Measurements from ENCODE around the gene GATA5. TPM values are rescaled to one million over a fixed set of nuclear protein-coding genes. Genes with fewer than 3 reads are reported as not detected.

Gene GATA5
- total and polyA plus RNA-seq, 9 donors, result 0.08 to 5.5 (median 0.92) TPM; not detected in 2

GRCh38 chr20:62448038-62448437 is 27.8 kb downstream of the GATA5 start:
- no peaks in the 10 kb centered on the region for H3K4me1 ChIP-seq (ENCODE audit: insufficient read depth)
- no peak overlapping the region for H3K27ac ChIP-seq
- H3K4me3 ChIP-seq, result no peak overlapping the region
- 72 to 75% (median 74%) methylated on average over 10 of the region's 10 CpGs for WGBS, 3 donors
- DNase-seq, result no peak
- no peak for TF ChIP-seq POLR2A (IDR thresholded peaks at IDR 0.05)
- TF ChIP-seq CTCF (IDR thresholded peaks at IDR 0.05), result no peak
- no peak for TF ChIP-seq EP300 (IDR thresholded peaks at IDR 0.05)
- H3K36me3 ChIP-seq, result no peaks in the 10 kb centered on the region
- no peaks in the 10 kb centered on the region for H3K9me3 ChIP-seq
- intact Hi-C loops (cut with DNase I), result no loop called here
- no peaks in the 10 kb centered on the region for H3K27me3 ChIP-seq

- intact Hi-C loops (cut with DNase I), result no loop called here
- no peak for TF ChIP-seq EP300 (IDR thresholded peaks at IDR 0.05)
- no peak for TF ChIP-seq CTCF (IDR thresholded peaks at IDR 0.05)
- no peak for TF ChIP-seq POLR2A (IDR thresholded peaks at IDR 0.05)
- 82 to 90% (median 86%) methylated on average over 43 to 44 of the region's 44 CpGs for WGBS, 3 donors
Observed at GRCh38 chr20:62446888-62447869, 28.6 kb downstream of the GATA5 start.

GRCh38 chr20:62446481-62446880 is 29.3 kb downstream of the GATA5 start:
- TF ChIP-seq CTCF (IDR thresholded peaks at IDR 0.05), result no peak
- TF ChIP-seq POLR2A (IDR thresholded peaks at IDR 0.05), result no peak
- no peak for TF ChIP-seq EP300 (IDR thresholded peaks at IDR 0.05)
- Histone ChIP-seq H3K27ac (no peak overlapping the region), H3K4me3 (no peak overlapping the region), H3K4me1 (ENCODE audit: insufficient read depth) (no peaks in the 10 kb centered on the region), H3K9me3 (no peaks in the 10 kb centered on the region), H3K36me3 (no peaks in the 10 kb centered on the region), H3K27me3 (no peaks in the 10 kb centered on the region)
- intact Hi-C loops (cut with DNase I), result no loop called here
- no peak for DNase-seq
- WGBS, 3 donors, result 13 to 27% (median 19%) methylated on average over 12 of the region's 12 CpGs

More at GRCh38 chr20:62446888-62447869, 28.6 kb downstream of the GATA5 start:
- no peak overlapping the region for H3K4me3 ChIP-seq
- no peaks in the 10 kb centered on the region for H3K4me1 ChIP-seq (ENCODE audit: insufficient read depth)
- no peaks in the 10 kb centered on the region for H3K9me3 ChIP-seq
- no peak overlapping the region for H3K27ac ChIP-seq
- DNase-seq, result no peak
- no peaks in the 10 kb centered on the region for H3K36me3 ChIP-seq
- no peaks in the 10 kb centered on the region for H3K27me3 ChIP-seq

- TF ChIP-seq EP300 (IDR thresholded peaks at IDR 0.05) (no peak), CTCF (IDR thresholded peaks at IDR 0.05) (no peak), POLR2A (IDR thresholded peaks at IDR 0.05) (no peak)
- Histone ChIP-seq H3K27me3 (no peaks in the 10 kb centered on the region), H3K27ac (no peak overlapping the region), H3K36me3 (no peaks in the 10 kb centered on the region), H3K4me3 (no peak overlapping the region), H3K4me1 (ENCODE audit: insufficient read depth) (no peaks in the 10 kb centered on the region), H3K9me3 (no peaks in the 10 kb centered on the region)
- 75 to 84% (median 75%) methylated on average over 18 to 35 of the region's 36 CpGs for WGBS, 3 donors
- intact Hi-C loops (cut with DNase I), result no loop called here
- DNase-seq, result no peak
Observed at GRCh38 chr20:62445553-62446340, 30.0 kb downstream of the GATA5 start.

All from ovary (tissue), 9 donors.